GM18499 (cell line): ENCODE results near the gene ANO2.
"Not testable (repeated sequence)": the region's sequence is repeated elsewhere in the genome, so short reads cannot be mapped to it uniquely, and the experiment has no call there.

Experiments
- ATAC-seq: cut with Tn5 transposase; IDR thresholded peaks from one replicate; pipeline ENCODE4 v1.9.1; 2021; ENCODE audit warnings: moderate number of reproducible peaks; ENCODE audit not compliant: insufficient read depth, unreplicated experiment

ANO2 gene

DNA sequence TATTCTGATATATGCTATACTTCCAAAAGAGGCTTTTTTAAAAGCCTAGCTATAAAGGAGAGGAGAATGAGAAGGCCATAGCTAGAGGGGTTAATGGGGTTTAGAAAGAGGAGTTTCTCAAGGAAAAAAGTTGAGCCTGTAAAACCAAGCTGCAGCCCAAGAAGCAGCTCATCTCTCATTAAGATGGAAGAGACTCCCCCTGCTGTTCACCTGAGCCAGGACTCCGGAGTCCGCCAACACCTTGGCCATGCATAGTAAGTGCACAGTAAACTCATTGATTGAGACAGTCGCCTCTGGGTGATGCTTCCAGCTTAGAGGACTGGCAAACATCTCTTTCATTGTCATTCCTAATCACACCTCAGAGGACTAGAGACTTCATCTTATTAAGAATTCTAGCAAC, 46.2 kb downstream of the ANO2 start:
- no peak for ATAC-seq

DNA sequence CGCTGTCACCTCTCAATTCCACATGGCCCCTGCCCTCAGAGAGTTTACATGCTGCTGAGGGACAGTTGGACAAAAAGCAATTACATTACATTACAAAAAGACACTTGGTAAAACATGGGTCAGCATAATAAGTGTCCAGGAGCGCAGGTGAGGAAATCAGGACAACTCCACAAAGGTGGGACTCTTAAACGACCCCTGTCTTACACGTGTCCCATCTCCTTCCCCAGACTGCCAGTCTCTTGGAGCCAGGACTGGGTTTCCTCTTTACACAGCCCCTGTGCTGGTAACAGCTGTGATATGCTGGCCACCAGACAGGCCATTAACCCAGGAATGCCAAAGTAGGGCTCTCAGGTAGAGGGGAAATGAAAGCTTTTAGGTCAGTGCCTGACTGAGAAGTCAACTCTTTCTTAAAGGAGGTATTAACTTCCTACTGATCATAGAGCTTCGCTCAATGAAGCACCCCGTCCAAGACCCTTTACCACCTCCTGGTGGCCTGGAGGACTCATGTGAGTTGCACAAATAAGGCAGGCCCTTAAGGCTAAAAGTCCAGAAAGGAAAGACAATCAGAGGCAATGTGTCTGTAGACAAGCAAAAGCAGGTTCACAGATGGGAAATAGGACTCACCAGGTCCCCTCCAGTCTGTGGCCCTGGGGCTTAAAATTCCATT, 55.5 kb downstream of the ANO2 start:
- no peak for ATAC-seq

DNA sequence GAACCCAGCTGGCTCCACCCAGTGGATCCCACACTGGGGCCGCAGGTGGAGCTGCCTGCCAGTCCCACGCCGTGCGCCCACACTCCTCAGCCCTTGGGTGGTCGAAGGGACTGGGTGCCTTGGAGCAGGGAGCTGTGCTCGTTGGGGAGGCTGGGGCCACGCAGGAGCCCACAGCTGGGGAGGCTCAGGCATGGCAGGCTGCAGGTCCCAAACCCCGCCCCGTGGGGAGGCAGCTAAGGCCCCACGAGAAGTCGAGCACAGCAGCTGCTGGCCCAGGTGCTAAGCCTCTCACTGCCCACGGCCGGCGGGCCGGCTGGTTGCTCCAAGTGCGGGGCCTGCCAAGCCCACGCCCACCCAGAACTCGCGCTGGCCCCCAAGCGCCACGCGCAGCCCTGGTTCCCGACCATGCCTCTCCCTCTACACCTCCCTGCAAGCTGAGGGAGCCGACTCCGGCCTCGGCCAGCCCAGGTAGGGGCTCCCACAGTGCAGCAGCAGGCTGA, 56.2 kb downstream of the ANO2 start:
- no peak for ATAC-seq

DNA sequence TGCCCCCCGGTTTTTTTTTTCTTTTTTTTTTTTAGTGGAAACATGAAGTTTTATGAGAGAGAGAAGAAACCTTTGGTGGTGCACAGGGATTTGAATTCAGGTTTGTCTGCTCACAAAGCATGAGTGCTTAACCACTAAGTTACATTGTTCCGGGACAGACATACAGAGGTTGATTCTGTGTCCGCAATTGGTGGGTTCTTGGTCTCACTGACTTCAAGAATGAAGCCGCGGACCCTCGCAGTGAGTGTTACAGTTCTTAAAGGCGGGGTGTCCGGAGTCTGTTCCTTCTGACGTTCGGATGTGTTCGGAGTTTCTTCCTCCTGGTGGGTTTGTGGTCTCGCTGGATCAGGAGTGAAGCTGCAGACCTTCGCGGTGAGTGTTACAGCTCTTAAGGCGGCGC, 57.2 kb downstream of the ANO2 start:
- not testable (repeated sequence) for ATAC-seq

DNA sequence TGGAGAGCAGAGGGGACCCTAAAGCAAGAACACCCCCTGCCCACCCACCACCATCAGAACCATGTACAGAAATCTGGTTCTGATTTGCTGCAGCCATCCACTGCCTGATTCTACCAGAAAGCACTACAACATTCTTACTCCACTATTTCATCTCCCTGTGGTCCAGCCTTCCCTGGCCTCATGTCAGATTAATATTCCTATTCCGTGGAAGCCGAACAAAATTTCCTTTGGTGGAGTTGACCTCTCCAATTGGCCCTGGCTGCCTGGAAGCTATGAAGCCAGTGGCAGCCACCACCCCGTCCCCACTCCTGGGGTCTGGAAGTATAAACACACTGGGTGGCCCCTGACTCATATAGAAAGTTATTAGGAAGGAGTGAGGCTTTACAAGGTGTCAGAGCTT, 60.2 kb downstream of the ANO2 start:
- no peak for ATAC-seq

DNA sequence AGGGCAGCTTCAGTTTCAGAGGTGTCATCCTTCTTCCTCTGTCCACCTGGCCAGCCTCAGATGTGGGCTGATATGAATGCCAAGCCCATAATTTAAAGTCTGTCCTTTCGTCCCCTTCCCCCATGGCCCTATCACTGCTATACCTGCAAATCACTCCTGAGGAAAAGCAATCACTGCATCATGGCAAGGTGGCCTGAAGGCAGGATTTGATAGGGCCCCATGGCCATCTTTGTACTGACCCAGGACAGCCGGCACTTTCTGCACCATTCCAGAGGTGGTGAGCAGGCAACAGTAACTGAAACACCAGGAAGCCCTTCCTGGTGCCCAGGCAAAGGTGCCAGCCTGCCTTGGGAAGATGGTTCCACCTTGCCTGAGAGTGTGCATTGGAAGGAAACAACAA, 60.8 kb downstream of the ANO2 start:
- ATAC-seq, result no peak

DNA sequence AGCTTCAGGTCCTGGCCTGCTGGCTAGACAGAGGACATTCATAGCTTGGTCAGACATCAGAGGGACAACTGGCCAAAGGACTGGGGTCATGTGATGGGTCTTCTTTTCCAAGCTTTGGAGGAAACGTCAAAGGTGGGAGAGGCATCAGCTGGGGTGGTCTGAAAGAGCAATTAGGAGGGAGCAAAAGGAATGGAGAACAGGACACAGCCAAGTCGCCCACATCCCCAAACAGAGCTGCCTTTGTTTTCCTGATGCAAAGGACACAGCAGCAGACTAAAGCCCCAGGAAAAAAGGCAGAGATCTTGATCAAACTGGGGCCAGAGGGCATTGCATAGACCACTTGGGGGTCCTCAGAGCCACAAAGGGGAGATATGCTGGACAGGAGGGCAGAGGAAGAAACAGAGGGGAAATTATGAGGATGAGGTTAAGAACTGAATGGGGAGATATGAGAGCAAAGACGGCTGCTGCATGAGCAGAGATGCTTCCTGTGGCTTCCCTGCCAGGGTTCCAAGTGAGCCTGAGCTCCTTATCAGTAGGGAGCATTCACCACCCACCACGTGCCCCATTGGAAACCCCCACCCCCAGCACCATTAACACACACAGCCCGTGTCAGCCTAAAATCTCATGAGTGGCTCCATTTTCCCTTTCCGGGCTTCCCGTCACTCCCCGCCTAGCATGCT, 62.4 kb downstream of the ANO2 start:
- no peak for ATAC-seq

DNA sequence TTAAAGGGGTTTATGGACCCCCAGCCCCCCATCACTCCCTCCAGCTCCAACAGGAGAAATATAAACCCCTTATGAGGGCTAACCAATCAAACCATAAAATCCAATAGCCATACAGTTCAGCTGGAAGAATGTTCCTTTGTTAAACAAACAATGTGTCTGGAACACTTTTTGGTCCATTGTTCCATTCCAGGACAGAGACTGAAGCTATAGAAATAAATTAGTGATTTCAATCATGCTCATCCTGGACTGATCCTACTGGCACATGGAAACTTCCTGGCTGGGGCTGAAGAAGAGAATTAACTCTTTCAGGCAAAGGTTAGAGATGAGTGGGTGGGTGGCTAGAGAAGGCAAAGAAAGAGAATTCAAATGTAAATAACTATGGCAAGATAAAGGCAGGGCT, 63.4 kb downstream of the ANO2 start:
- ATAC-seq, result no peak

DNA sequence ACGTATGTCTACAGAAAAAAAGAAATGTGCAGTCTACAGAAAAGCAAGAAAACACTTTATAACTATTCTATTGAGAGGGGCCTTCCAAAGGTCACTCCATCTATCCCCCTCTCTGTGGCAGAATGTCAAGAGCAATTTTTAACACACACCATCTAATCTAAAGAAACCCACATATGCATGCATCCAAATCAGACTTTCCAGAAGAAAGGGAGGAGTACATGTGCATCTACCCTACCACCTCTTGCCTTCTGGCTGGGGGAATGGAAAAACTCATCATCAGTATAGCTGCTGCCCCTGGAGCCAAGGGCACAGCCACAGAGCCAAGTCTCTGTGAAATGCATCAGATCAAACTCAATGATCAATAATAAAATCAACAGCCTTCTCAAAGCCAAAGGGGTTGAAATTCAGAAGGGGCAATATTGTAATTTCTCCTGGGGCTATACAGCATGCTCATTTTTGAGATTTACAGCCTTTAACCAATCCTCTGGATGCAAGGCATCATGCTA, 63.9 kb downstream of the ANO2 start:
- no peak for ATAC-seq

DNA sequence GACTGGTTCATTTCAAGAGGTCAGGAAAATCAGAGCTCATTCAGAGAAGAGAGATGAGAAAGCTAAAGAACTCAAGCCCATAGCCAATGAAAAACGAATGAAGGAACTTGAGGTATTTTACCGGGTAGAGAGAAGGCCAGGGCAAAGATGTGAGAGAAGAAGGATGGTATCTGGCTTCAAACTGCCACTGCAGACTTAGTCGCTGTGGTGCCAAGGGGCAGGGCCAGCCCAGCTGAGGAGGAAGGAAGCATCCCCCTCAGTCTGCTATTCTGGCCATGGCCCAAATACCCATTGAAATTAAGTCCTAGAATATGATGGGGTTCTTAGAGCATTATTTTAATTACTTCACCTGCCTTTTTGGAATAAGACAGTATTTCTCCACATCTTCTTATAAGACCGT, 69.2 kb downstream of the ANO2 start:
- no peak for ATAC-seq

DNA sequence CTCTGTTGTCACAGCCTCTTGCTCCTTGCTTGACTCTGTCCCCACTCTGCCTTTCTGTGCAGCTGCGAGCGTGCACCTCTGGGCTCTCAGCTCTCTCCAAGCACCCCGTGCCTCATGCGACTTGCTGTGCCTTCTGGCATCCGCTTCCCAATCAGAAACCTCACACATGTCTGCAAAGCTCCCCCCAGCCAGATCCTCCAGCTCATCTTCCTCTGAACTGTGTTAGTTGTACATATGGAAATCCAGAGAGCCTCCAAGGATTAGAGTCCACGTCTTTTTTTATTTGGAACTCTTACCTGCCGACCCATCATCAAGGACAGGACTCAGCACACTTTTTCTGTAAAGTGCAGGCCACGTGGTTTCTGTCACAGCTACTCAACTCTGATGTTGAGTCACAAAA, 70.5 kb downstream of the ANO2 start:
- ATAC-seq, result no peak

DNA sequence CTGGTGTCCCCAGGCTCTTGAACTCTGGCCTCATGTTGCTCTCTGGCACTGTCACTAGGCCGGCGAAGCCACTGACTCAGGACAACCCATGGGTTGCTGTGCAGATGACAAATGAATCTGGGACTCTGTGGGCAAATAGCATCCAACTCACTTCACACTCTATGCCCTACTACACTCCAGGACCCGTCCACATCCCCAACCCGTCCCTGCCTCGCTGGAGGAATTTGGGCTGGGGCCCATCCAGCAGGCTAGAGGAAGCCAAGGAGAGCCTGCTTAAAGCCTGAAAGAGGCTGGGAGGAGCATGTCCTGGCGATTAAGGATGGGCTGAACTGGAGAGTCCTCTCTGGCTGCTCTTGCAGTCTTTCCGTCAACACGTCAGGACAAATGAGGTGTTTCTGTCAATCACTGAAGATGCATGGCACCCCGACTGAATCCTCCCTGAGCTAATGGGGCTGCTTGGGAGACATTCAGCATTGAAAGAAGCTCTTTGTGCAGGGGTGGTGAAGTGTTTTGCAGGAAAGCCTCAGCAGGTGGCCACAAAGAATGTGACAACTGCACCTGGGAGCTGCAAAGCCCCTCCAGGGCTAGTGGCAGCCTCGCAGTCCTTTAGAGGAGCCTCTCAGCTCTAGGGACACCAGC, 71.7 kb downstream of the ANO2 start:
- ATAC-seq, result no peak

DNA sequence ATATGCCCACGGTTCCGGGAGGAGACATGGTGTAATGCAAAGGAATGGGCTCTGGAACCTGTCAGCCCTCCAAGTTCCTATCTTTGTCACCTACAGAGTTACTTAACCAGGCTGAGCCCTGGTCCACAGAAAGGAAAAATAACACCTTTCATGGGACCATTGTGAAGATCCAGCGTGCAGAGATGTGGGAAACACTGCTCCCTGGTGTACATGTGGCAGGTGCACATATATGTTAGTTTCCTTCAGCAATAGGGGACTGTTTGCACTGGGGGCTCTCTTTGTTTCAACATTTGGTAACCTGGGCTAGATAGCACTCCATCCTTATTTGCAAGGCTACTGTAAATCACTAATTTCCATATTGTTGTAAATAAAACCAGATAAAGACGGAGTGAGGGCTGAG, 72.3 kb downstream of the ANO2 start:
- no peak for ATAC-seq

DNA sequence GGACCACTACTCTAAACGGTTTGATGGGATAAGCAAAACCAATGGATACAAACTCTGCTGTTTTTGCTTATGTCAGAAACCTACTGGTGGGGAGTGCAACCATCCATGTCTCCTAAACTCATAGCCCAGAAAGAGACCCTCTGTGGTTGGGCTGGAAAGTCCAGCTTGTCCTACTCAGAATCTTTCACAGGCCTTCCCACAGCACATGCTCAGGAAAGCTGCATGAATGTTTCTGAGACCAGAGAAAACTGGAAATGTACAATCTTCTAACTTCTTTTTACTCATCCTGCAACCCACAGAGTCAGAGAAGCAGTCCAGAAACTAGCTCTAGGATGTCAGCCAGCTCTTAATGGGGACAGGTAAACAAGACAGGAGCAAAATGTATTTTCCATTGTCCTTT, 73.3 kb downstream of the ANO2 start:
- no peak for ATAC-seq

DNA sequence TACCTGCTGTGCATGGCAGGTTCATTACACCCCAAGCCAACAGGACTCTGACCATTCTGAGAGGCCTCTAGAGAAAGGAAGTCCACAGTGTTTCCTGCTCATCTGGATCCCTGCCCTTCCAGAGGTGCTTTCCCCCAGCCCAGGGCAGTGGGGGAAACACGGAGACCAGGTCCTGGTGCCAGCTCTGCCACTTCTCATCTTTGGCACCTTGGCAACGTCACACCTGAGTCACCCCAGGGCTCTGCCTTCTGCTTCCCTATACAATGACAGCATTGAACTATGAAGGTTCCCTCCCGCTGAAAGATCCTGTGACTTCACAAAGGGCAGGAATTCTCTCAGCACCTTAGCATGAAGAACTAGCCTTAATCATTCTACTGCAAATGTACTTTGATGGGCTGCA, 74.9 kb downstream of the ANO2 start:
- ATAC-seq, result no peak

DNA sequence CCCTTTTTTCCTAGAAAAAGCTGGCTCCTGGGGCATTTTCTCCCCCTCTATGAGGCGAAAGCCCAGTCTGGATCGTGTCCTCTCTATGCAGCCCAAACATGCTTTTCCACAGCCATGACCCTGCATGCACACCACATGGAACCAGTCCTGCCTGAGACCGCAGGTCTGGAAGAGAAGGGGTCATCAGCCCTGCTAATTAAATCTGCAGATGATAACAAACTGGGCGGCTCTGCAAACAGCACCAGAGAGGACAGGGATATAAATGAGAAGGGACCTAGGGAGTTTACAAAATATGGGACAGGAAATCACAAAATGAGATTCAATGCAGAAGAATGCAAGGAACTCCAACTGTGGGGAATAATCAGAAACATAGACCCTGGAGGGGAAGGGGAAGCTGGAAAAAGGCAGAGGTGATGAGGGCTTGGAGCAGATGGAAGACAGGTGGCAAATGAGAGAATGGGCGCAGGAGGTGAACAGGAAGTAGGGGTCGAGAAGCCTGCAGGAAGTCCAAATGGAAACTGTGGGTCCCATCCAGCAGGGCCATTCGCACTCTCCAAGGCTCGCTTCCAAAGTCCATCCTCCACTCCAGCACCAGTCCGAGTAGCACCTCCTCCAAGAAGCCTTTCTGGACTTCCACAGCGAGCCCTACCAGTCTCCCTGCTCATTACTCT, 76.3 kb downstream of the ANO2 start:
- ATAC-seq, result no peak

DNA sequence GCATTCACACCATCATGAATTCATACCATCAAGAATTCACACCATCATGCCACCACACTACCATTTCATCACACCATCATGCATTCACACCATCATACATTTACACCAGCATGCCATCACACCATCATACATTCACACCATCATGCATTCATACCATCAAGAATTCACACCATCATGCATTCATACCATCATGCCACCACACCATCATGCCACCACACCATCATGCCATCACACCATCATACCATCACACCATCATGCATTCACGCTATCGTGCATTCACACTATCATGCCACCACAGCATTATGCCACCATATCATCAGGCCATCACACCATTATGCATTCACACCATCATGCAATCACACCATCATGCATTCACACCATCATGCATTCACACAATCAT, 79.7 kb downstream of the ANO2 start:
- ATAC-seq, result no peak

DNA sequence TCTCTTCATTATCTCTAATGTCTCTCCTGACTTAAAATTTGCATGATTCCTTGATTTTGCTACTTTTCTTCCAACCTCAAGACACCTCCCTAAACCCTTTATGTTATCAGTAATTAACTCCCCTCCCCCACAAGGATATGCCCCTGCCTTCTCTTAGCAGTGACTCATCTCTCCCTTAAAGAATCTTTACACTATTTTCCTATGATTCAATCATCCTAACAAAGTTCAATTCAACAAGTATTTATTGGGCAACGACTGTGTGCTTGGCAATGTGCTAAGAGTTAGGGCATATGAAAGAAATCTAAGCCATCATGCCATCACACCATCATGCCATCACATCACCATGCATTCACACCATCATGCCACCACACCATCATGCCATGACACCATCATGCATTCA, 80.1 kb downstream of the ANO2 start:
- no peak for ATAC-seq

DNA sequence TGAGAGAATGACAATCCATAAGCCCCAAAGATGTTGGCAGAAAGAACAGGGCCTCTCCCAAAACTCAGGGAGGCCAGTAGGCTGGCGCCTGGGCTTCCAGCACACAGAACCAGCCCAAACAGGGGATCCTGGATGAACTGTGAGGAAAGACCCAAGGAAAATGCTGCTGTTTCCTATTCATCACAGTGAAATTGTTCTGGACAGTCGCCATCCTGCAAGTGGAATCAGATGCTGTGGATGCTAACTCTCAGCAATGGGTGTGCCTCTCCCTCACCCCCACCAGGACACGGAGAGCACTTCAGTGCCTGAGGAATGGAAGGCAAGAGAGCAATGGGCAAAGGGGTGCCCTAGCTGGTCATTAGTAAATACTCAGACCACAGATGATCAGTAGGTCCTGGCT, 80.8 kb downstream of the ANO2 start:
- ATAC-seq, result no peak

DNA sequence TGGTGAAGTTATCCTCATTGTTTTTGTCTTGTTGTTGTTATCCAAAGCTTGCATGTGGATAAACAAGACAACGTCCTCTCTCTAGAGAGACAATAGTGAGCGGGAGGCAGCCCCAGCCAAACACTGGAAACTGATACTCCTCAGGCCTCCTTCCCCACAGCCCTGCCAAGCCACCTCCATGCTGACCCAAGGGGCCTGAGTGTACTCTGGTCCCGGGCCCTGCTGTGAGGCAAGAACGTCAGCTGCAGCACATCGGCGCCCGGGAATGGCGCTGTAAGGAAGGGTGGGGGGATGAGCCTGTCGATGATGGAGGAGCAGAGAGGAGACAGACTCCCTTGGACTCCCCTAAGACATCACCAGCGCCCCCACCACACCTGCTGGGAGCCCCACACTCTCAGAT, 83.6 kb downstream of the ANO2 start:
- no peak for ATAC-seq

DNA sequence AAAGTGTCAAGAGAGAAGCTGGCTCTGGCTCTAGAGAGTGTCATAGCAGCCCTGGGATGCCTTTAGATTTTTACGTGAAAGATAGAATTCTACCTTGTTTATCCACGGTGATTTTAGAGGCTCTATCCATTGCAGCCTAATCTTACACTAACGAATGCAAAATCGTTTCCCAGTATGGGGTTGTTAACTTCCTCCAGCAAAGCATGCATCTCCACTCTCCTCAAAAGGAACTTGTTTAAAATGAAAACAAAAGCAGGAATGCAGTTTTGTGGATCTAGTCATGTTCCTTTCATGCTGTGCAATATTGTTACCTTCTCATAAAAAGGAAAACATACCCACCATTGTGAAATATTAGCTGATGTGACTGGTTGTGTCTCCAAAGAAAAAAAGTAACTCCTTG, 88.4 kb downstream of the ANO2 start:
- no peak for ATAC-seq
